Panc1 (cell line): ENCODE results near the gene SECISBP2.

Experiments used
- POLR2AphosphoS5 ChIP-seq: IDR thresholded peaks from 2 replicates; pipeline ENCODE4 v1.6.1; 2012; ENCODE audit warnings: mild to moderate bottlenecking, low read depth, low read length, moderate library complexity
- TF ChIP-seq, protein P1 (sequence below): fragments of 450-650 bp; IDR thresholded peaks from 2 replicates; pipeline ENCODE4 v1.5.1; 2017; ENCODE audit warnings: mild to moderate bottlenecking

DNA sequence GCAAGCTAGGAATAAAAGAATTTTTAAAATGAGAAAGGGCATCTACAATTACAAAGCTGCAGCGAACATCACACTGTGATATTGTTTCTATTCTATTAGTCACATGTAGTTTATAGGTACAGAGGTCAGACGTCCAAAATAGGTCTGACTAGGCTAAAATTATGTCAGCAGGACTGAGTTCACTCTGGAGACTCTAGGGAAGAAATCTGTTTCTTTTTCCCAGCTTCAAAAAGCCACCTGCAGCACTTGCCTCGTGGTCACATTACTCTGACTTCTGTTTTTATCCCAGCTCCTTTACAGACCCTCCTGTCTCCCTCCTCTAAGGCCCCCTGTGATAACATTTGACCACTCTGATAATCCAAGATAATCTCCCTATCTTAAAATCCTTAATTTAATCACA is 12.4 kb upstream of the SECISBP2 start:
- TF ChIP-seq POLR2AphosphoS5 = no peak
- TF ChIP-seq, protein P1, sequence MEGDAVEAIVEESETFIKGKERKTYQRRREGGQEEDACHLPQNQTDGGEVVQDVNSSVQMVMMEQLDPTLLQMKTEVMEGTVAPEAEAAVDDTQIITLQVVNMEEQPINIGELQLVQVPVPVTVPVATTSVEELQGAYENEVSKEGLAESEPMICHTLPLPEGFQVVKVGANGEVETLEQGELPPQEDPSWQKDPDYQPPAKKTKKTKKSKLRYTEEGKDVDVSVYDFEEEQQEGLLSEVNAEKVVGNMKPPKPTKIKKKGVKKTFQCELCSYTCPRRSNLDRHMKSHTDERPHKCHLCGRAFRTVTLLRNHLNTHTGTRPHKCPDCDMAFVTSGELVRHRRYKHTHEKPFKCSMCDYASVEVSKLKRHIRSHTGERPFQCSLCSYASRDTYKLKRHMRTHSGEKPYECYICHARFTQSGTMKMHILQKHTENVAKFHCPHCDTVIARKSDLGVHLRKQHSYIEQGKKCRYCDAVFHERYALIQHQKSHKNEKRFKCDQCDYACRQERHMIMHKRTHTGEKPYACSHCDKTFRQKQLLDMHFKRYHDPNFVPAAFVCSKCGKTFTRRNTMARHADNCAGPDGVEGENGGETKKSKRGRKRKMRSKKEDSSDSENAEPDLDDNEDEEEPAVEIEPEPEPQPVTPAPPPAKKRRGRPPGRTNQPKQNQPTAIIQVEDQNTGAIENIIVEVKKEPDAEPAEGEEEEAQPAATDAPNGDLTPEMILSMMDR = no peak
